Measurements from ENCODE around the gene SIN3B. TPM values are rescaled to one million over a fixed set of nuclear protein-coding genes. Genes with fewer than 3 reads are reported as not detected.

Gene SIN3B
- total and polyA plus RNA-seq, 9 of the 15 experiments (the other 6 are each of a cell fraction or from before 2014, with no cell fraction given), result 0.51 to 34.2 (median 14.3) TPM

GRCh38 chr19:16890461-16891184, 61.4 kb downstream of the SIN3B start:
- Histone ChIP-seq H2AFZ (ENCODE audit: low read depth, low read length) (peak overlapping the region; percentile 30), H3K4me1 (replicated peaks in 1 of 2; ENCODE audit: control insufficient read depth in 2 of 2, insufficient read depth in 2 of 2, low read length in 2 of 2) (peaks cover 53 to 89% of the 10 kb centered on the region in 2 experiments), H3K9me1 (ENCODE audit: control insufficient read depth, insufficient read depth, low read length) (no peaks in the 10 kb centered on the region), H3K4me3 (peak overlapping the region; percentile 55), H3K9me3 (replicated peaks; ENCODE audit: control insufficient read depth, insufficient read depth, low read depth, low read length) (no peaks in the 10 kb centered on the region), H3K27me3 (ENCODE audit: control insufficient read depth in 2 of 2, insufficient read depth in 2 of 2, low read length in 2 of 2) (no peaks in the 10 kb centered on the region), H3K79me2 (ENCODE audit: control insufficient read depth, insufficient read depth, low read length) (peaks cover 47% of the 10 kb centered on the region), H3K36me3 (ENCODE audit: control insufficient read depth, insufficient read depth, low read length) (peaks cover 26% of the 10 kb centered on the region; the same call in 2 of the 3 replicates), H3K4me2 (ENCODE audit: insufficient read depth, low read length) (peak overlapping the region; percentile 97), H4K20me1 (replicated peaks; ENCODE audit: control insufficient read depth, insufficient read depth, low read length) (no peaks in the 10 kb centered on the region), H3K27ac (ENCODE audit: extremely low read depth, low read depth, low read length) (peak overlapping the region; percentile 100), H3K9ac (ENCODE audit: insufficient read depth in 1 of 2, low read depth in 2 of 2, low read length in 2 of 2) (peak overlapping the region; percentile 97 to 98)
- peak; percentile 41 to 96 (median 64) for DNase-seq (ENCODE audit: extremely low read depth in 1 of 4, low spot score in 3 of 4)
- in situ Hi-C loops (cut with MboI) (no loop called here), intact Hi-C loops (cut with micrococcal nuclease) (no loop called here)
- ChIA-PET POLR2A (interaction anchor here (0.9 kb wide), 1 partner anchor 65 kb away, joined by 3 read pairs; no protein-coding TSS in a partner anchor), CTCF (ENCODE audit: low intra/inter-chr PET ratio) (no interaction called here)
- WGBS (ENCODE audit: insufficient coverage, low coverage, missing lambda C conversion rate), result 4% methylated on average over 24 of the region's 24 CpGs
- TSS peak; percentile 72 for BruUV-seq (replicated peaks)
- peak; percentile 99 for FAIRE-seq
- ATAC-seq, result peak; percentile 72
- TF ChIP-seq HDGF (IDR thresholded peaks at IDR 0.05) (no peak), TCFL5 (CRISPR knock-in tag; conservative IDR thresholded peaks at IDR 0.05) (no peak), KLF6 (CRISPR knock-in tag; IDR thresholded peaks at IDR 0.05; ENCODE audit: borderline replicate concordance) (no peak), ZSCAN29 (IDR thresholded peaks at IDR 0.05) (no peak), NFXL1 (CRISPR knock-in tag; IDR thresholded peaks at IDR 0.05) (no peak; the same call in 1 of the 2 replicates), CEBPB (tag; IDR thresholded peaks at IDR 0.05) (peak; percentile 82), POLR2A (conservative IDR thresholded peaks at IDR 0.05) (peak; percentile 91), ID3 (CRISPR knock-in tag; IDR thresholded peaks at IDR 0.05) (no peak), ID3 (tag; IDR thresholded peaks at IDR 0.05) (0 out of 2 replicates have a peak, but pooled peaks have one; percentile 5), TEAD1 (CRISPR knock-in tag; IDR thresholded peaks at IDR 0.05) (no peak), SP1 (CRISPR knock-in tag; IDR thresholded peaks at IDR 0.05) (0 out of 2 replicates have a peak, but pooled peaks have one; percentile 14), XRCC5 (IDR thresholded peaks at IDR 0.05; ENCODE audit: low read depth, low read length) (no peak; the same call in 1 of the 2 replicates), TAF1 (IDR thresholded peaks at IDR 0.05; ENCODE audit: control insufficient read depth, extremely low read depth, insufficient read depth, low read length, severe bottlenecking) (peak; percentile 47), ZNF253 (CRISPR knock-in tag; conservative IDR thresholded peaks at IDR 0.05) (no peak), ZNF644 (tag; IDR thresholded peaks at IDR 0.05; ENCODE audit: low read depth) (peak; percentile 90), ZMIZ1 (IDR thresholded peaks at IDR 0.05; ENCODE audit: low read depth in 2 of 2, low read length in 2 of 2) (no peak), MAZ (CRISPR knock-in tag; conservative IDR thresholded peaks at IDR 0.05 in 1 of 2, IDR thresholded peaks at IDR 0.05 in 1 of 2) (peak in 1 of 2 experiments; percentile 8; a peak in 3 of 4 replicates), MTA1 (IDR thresholded peaks at IDR 0.05; ENCODE audit: borderline replicate concordance) (0 out of 2 replicates have a peak, but pooled peaks have one; percentile 0), NFIC (IDR thresholded peaks at IDR 0.05) (peak; percentile 25; the same call in 1 of the 2 replicates), ZEB2 (IDR thresholded peaks at IDR 0.05) (0 out of 2 replicates have a peak, but pooled peaks have one; percentile 43)
